Measurements from ENCODE around the gene HSD17B4. TPM values are rescaled to one million over a fixed set of nuclear protein-coding genes. Genes with fewer than 3 reads are reported as not detected.
"Not testable (repeated sequence)": the region's sequence is repeated elsewhere in the genome, so short reads cannot be mapped to it uniquely, and the experiment has no call there.

HSD17B4 gene
- total and polyA plus RNA-seq, 11 donors, result 112 to 277 (median 229) TPM

DNA sequence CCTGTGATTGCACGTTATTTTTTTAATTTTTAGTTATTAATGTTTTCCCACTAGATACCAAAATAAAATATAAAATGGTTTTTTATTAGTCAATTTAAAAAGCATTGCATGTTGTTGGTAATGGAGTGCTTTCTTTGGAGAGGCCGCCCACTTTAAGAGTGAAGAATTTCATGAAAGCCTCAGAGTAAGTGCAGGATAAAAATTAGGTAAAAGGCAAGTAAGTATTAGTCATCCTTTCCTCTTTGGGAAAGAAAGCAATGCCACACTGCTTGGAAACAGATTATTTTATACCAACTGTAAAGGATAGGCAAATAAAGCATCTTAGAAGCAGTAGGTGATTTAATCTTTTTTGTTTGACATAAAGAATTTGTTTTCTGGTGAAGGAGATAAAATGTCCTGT lies 62.9 kb downstream of the HSD17B4 start:
- ATAC-seq (no peak), DNase-seq (no peak)
- peaks cover 0 to 5% (median 0%) of the 10 kb centered on the region in 12 donors for H3K9me3 ChIP-seq
- H3K36me3 ChIP-seq, result peaks cover 0 to 97% (median 73%) of the 10 kb centered on the region in 9 donors
- H3K27ac ChIP-seq, result no peak overlapping the region
- 96 to 98% (median 97%) methylated on average over 2 of the region's 2 CpGs for WGBS, 4 donors
- H3K4me3 ChIP-seq, result no peak overlapping the region
- intact Hi-C loops (cut with DNase I), result no loop called here
- TF ChIP-seq, protein P1, sequence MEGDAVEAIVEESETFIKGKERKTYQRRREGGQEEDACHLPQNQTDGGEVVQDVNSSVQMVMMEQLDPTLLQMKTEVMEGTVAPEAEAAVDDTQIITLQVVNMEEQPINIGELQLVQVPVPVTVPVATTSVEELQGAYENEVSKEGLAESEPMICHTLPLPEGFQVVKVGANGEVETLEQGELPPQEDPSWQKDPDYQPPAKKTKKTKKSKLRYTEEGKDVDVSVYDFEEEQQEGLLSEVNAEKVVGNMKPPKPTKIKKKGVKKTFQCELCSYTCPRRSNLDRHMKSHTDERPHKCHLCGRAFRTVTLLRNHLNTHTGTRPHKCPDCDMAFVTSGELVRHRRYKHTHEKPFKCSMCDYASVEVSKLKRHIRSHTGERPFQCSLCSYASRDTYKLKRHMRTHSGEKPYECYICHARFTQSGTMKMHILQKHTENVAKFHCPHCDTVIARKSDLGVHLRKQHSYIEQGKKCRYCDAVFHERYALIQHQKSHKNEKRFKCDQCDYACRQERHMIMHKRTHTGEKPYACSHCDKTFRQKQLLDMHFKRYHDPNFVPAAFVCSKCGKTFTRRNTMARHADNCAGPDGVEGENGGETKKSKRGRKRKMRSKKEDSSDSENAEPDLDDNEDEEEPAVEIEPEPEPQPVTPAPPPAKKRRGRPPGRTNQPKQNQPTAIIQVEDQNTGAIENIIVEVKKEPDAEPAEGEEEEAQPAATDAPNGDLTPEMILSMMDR (IDR thresholded peaks at IDR 0.05), result no peak
- TF ChIP-seq POLR2A (IDR thresholded peaks at IDR 0.05), result no peak
- H3K4me1 ChIP-seq, result no peaks in the 10 kb centered on the region
- H3K27me3 ChIP-seq, result no peaks in the 10 kb centered on the region

DNA sequence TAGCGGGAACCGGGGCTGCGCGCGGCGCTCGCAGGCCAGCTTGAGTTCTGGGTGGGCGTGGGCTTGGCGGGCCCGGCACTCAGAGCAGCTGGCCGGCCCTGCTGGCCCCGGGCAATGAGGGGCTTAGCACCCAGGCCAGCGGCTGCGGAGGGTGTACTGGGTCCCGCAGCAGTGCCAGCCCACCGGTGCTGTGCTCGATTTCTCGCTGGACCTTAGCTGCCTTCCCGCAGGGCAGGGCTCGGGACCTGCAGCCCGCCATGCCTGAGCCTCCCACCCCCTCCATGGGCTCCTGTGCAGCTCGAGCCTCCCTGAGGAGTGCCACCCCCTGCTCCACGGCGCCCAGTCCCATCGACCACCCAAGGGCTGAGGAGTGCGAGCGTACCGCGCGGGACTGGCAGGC lies 64.8 kb downstream of the HSD17B4 start:
- ATAC-seq; H3K27me3 ChIP-seq; intact Hi-C loops (cut with DNase I); H3K4me3 ChIP-seq; H3K27ac ChIP-seq; H3K4me1 ChIP-seq: not testable (repeated sequence)
- peaks cover 0 to 78% (median 59%) of the 10 kb centered on the region in 9 donors for H3K36me3 ChIP-seq
- H3K9me3 ChIP-seq, result peaks cover 0 to 15% (median 0%) of the 10 kb centered on the region in 12 donors
- DNase-seq, result peak in 1 of 5 donors; percentile 5
- 90 to 98% (median 96%) methylated on average over 14 to 30 of the region's 30 CpGs for WGBS, 4 donors

DNA sequence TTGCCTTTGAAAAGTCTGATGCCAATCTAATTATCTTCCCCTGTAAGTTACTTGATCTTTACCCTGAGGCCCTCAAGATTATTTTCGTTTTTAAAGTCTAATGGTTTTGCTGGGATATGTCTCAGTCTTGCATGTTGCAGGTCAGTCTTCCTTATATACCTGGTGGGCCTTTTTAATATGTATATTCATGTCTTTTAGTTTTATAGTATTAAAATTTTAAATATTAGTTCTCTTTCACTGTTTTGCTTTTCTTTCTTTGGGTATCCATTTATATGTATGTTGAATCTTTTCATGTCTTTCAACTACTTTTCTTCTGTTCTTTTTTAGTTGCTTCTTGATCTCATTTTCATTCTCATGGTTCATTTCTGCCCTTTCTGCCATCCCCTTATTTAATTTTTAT lies 68.9 kb downstream of the HSD17B4 start:
- peaks cover 0 to 13% (median 0%) of the 10 kb centered on the region in 12 donors for H3K9me3 ChIP-seq
- H3K27me3 ChIP-seq, result no peaks in the 10 kb centered on the region
- no peak overlapping the region for H3K4me3 ChIP-seq
- WGBS, 4 donors, result 89 to 95% (median 89%) methylated on average over 1 of the region's 1 CpG
- no peak for DNase-seq
- H3K4me1 ChIP-seq, result peaks cover 0 to 7% (median 0%) of the 10 kb centered on the region in 12 donors
- no peak for TF ChIP-seq POLR2A (IDR thresholded peaks at IDR 0.05)
- TF ChIP-seq, protein P1 (IDR thresholded peaks at IDR 0.05), result no peak
- no peak overlapping the region for H3K27ac ChIP-seq
- intact Hi-C loops (cut with DNase I), result no loop called here
- H3K36me3 ChIP-seq, result peaks cover 0 to 51% (median 42%) of the 10 kb centered on the region in 9 donors
- ATAC-seq, result no peak

DNA sequence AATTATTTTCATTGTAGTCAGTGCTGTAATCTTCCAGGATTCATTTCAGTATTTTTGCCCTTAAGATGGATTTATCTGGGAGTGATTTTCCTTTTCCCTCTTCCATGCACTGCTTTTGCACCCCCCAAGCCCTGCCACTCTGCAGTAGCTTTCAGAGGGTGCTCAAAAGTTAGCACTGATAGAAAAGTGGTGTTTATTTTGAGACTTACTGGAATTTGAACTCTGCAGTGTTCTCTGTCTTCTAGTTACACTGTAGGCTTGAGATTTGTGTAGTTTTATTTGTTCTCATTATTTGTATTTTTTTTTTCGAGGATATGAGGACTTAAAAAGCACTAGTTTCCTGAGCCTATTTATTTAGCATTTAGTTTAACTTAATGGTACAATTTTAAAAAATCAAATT lies 70.5 kb downstream of the HSD17B4 start:
- Histone ChIP-seq H3K27ac (no peak overlapping the region), H3K4me3 (no peak overlapping the region), H3K36me3 (peaks cover 0 to 51% (median 43%) of the 10 kb centered on the region in 9 donors), H3K9me3 (peaks cover 0 to 13% (median 0%) of the 10 kb centered on the region in 12 donors), H3K27me3 (no peaks in the 10 kb centered on the region), H3K4me1 (peaks cover 0 to 7% (median 0%) of the 10 kb centered on the region in 12 donors)
- DNase-seq, result no peak
- TF ChIP-seq POLR2A (IDR thresholded peaks at IDR 0.05), result no peak
- TF ChIP-seq, protein P1 (IDR thresholded peaks at IDR 0.05), result no peak
- 91 to 96% (median 95%) methylated on average over 1 of the region's 1 CpG for WGBS, 4 donors
- intact Hi-C loops (cut with DNase I), result no loop called here
- no peak for ATAC-seq

DNA sequence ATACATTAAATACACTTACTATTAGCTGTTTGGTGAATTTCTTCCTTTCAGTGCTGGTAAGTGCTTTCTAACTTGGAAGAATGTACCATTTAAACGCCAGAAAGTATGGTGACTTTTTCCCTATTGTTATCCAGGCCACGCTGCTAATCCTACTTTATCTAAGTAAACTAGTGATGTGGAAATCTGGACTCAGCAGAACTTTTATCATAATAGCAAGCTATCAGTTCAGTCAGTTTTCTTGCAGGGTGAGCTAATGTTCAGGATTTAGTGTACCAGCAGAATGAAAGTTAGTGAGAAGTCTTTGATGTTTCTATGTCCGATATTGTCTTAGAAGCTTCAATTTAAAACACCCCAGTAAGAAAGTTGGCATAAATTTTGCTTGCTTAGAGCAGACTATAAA lies 72.2 kb downstream of the HSD17B4 start:
- peaks cover 0 to 13% (median 0%) of the 10 kb centered on the region in 12 donors for H3K9me3 ChIP-seq
- DNase-seq (no peak), ATAC-seq (no peak)
- H3K4me3 ChIP-seq, result no peak overlapping the region
- H3K4me1 ChIP-seq, result peaks cover 0 to 7% (median 0%) of the 10 kb centered on the region in 12 donors
- no peak overlapping the region for H3K27ac ChIP-seq
- TF ChIP-seq, protein P1 (IDR thresholded peaks at IDR 0.05), result no peak
- no peak for TF ChIP-seq POLR2A (IDR thresholded peaks at IDR 0.05)
- intact Hi-C loops (cut with DNase I), result no loop called here
- WGBS, 4 donors, result 69 to 84% (median 76%) methylated on average over 3 of the region's 3 CpGs
- no peaks in the 10 kb centered on the region for H3K27me3 ChIP-seq
- peaks cover 0 to 48% (median 41%) of the 10 kb centered on the region in 9 donors for H3K36me3 ChIP-seq

Measured in heart left ventricle (tissue), 16 donors.